Lung (tissue), 12 donors: Measurements from ENCODE around the gene GSTT2B. TPM values are rescaled to one million over a fixed set of nuclear protein-coding genes. Genes with fewer than 3 reads are reported as not detected.
"Not testable (repeated sequence)": the region's sequence is repeated elsewhere in the genome, so short reads cannot be mapped to it uniquely, and the experiment has no call there.

Source experiments
- ATAC-seq: fragments of 200-7000 bp; cut with Tn5 transposase; one replicate; pipeline ENCODE4 v1.9.1; 2020; ENCODE audit warnings: moderate number of reproducible peaks; ENCODE audit not compliant: insufficient read depth, low FRiP score
- DNase-seq, 3 donors: peaks; one replicate each; pipeline ENCODE4 v3.0.0-alpha.2; 2013 to 2017
- H3K27ac ChIP-seq, 2 donors: one replicate each; pipeline ENCODE4 v1.5.1; 2013; ENCODE audit warnings: mild to moderate bottlenecking in 2 of 2, moderate library complexity in 2 of 2, control low read depth in 1 of 2, inconsistent platforms in 1 of 2, low read depth in 1 of 2, low read length in 1 of 2
- H3K27me3 ChIP-seq, 3 donors: one replicate each; pipeline ENCODE4 v1.5.1; 2013; ENCODE audit warnings: low read length in 2 of 3; ENCODE audit not compliant: control insufficient read depth in 3 of 3, insufficient read depth in 3 of 3
- H3K36me3 ChIP-seq, 4 donors: one replicate each; pipeline ENCODE4 v1.5.1; 2013; ENCODE audit warnings: low read length in 4 of 4, mild to moderate bottlenecking in 1 of 4, moderate library complexity in 1 of 4; ENCODE audit not compliant: control insufficient read depth in 4 of 4, insufficient read depth in 4 of 4
- H3K4me1 ChIP-seq, 5 donors: one replicate each; pipeline ENCODE4 v1.5.1; 2013; ENCODE audit warnings: low read length in 5 of 5, mild to moderate bottlenecking in 2 of 5, moderate library complexity in 1 of 5; ENCODE audit not compliant: control insufficient read depth in 5 of 5, insufficient read depth in 5 of 5
- H3K4me3 ChIP-seq: one replicate; pipeline ENCODE4 v1.5.1; 2013; ENCODE audit warnings: mild to moderate bottlenecking, control low read depth, moderate library complexity
- H3K9ac ChIP-seq, 2 donors: one replicate each; pipeline ENCODE4 v1.5.1; 2013; ENCODE audit warnings: low read length in 2 of 2, control low read depth in 1 of 2; ENCODE audit not compliant: insufficient read depth in 1 of 2
- H3K9me3 ChIP-seq, 4 donors: one replicate each; pipeline ENCODE4 v1.5.1; 2013; ENCODE audit warnings: low read length in 3 of 4, mild to moderate bottlenecking in 1 of 4, moderate library complexity in 1 of 4; ENCODE audit not compliant: control insufficient read depth in 4 of 4, insufficient read depth in 3 of 4
- WGBS, 2 donors: extraction: QIAGEN DNeasy Blood & Tissue Kit; methylation state at CpG; one replicate each; pipeline ENCODE4 v1.1.7; 2013; 5-methylcytosine and 5-hydroxymethylcytosine counted together
- polyA plus RNA-seq, 2 donors: library from polyadenylated mRNA; stranded (reverse); fragments of 200-250 nt; gene quantifications; one replicate each; pipeline ENCODE4 v1.2.1, GENCODE V29; 2013
- total RNA-seq, 2 donors: library from RNA; depleted of rRNA in 1 of 2; stranded (reverse); fragments of >200 nt in 1 of 2; gene quantifications; one replicate each; pipeline ENCODE4 v1.2.1, GENCODE V29; 2014 to 2021
- TF ChIP-seq, protein P1 (sequence below): IDR thresholded peaks from 2 replicates; pipeline ENCODE4 v1.5.1; 2012; ENCODE audit warnings: mild to moderate bottlenecking; ENCODE audit errors: control extremely low read depth, extremely low read depth
- donor health status: control.
- donor health status: control.
- donor health status: Bipolar disorder and iron deficiency.
- donor health status: healthy.
- donor health status: DM: yes; HTN: yes; CAD: no.

GSTT2B gene
- total and polyA plus RNA-seq, 4 donors, result 2.0 to 22.9 (median 15.6) TPM

DNA sequence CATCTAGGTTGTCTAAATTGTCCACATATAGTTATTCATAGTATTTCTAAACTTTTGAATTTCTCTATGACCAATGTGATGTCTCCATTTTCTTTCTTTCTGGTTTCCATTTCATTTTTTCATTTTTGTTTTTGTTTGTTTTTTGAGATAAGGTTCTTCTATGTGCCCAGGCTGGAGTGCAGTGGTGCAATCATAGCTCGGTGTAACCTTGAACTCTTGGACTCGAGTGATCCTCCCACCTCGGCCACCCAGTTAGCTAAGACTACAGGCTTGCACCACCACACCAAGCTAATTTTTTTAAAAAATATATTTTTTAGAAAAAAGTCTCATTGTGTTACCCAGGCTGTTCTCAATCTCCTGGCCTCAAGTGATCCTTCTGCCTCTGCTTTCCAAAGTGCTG, 36.1 kb upstream of the GSTT2B start:
- no peak for ATAC-seq

DNA sequence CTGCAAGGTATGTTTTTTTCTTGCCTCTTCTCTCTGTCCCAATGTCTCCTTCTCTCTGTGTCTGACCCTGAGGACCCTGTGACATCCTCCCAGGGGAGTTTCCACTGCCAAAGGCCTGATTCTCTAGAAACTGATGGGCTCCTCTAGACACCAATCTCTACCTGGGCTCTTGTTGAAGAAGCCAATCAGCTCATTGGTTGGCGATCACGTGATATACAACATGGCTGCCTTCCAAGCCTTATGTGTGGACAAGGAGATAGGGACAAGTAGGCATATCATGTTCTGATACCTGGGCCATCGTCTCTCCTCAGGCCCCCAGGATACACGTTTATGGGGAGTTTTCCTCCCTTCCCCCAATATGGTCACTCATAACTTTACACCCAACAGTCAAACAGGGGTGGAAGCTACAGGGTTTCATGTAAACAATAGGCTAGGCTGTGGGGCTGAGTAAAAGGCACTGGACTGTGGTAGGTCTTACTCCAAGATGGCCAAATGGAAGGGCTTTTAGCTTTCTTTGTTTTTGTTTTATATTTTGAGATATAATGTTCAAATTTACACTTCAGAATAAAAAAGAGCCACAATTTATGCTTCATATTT, 32.7 kb upstream of the GSTT2B start:
- not testable (repeated sequence) for H3K9ac ChIP-seq, ATAC-seq, H3K4me3 ChIP-seq, H3K27ac ChIP-seq, DNase-seq, H3K9me3 ChIP-seq, H3K27me3 ChIP-seq, H3K4me1 ChIP-seq, H3K36me3 ChIP-seq
- 49 to 90% methylated on average over 4 of the region's 4 CpGs for whole genome bisulfite sequencing, 2 donors

More for the DNA sequence above, 36.1 kb upstream of the GSTT2B start:
- 88 to 95% methylated on average over 3 of the region's 3 CpGs for WGBS, 2 donors
- Histone ChIP-seq H3K36me3 (no peaks in the 10 kb centered on the region), H3K27ac (no peak overlapping the region), H3K4me1 (no peaks in the 10 kb centered on the region), H3K9me3 (no peaks in the 10 kb centered on the region), H3K9ac (no peak overlapping the region), H3K27me3 (no peaks in the 10 kb centered on the region), H3K4me3 (no peak overlapping the region)
- TF ChIP-seq, protein P1, sequence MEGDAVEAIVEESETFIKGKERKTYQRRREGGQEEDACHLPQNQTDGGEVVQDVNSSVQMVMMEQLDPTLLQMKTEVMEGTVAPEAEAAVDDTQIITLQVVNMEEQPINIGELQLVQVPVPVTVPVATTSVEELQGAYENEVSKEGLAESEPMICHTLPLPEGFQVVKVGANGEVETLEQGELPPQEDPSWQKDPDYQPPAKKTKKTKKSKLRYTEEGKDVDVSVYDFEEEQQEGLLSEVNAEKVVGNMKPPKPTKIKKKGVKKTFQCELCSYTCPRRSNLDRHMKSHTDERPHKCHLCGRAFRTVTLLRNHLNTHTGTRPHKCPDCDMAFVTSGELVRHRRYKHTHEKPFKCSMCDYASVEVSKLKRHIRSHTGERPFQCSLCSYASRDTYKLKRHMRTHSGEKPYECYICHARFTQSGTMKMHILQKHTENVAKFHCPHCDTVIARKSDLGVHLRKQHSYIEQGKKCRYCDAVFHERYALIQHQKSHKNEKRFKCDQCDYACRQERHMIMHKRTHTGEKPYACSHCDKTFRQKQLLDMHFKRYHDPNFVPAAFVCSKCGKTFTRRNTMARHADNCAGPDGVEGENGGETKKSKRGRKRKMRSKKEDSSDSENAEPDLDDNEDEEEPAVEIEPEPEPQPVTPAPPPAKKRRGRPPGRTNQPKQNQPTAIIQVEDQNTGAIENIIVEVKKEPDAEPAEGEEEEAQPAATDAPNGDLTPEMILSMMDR, result no peak
- no peak for DNase-seq

DNA sequence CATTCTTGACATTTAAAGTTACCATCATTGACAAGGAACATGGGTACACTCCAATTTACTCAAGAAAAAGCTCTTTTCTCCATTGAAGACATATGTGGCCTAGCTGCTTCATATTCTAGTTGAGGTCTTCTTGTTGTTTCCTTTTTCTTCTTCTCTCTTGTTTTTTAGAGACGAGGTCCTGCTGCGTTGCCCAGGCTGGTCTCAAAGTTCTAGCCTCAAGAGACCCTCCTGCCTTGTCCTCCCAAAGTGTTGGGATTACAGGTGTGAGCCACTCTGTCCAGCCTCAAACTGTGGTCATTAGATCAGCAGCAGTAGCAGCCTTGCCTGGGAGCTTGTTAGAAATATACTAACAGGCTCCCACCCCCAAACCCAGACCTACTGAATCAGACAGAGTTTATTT, 32.1 kb upstream of the GSTT2B start:
- H3K9ac ChIP-seq, DNase-seq, H3K4me1 ChIP-seq, H3K4me3 ChIP-seq, H3K27ac ChIP-seq, H3K9me3 ChIP-seq, H3K27me3 ChIP-seq, H3K36me3 ChIP-seq, ATAC-seq: not testable (repeated sequence)
- 74 to 82% methylated on average over 2 of the region's 2 CpGs for WGBS, 2 donors

DNA sequence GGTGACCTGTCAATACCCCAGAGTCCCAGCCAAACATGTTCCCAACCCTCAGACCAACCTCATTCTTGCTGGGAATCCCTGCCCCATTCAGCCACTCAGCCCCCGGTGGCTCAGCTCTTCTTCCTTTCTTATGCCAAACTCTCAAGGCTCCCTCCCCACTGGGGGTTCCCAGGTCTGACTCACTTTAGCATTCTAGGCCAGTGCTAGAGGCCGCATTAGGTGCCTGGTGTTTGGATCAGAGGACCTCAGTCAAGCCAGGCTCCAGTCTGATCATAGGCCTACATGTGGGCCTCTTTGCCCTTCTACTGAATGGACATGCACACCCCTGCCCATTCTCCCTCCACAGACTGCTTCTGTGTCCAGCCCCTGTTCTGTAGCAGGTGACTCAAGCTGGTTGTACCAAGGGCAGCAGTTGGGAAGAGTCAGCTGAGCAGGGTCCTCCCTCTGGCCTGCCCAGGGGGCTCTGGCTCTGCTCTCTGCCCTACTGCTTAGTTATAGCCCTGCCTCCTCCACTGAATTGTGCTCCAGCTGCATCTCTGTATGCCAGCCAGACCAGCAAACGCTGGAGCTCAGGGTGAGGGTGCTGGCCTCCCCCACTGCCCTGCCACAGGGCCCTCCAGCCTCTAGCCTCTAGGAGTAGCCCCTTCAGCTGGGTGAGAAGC, 28.7 kb upstream of the GSTT2B start:
- not testable (repeated sequence) for ATAC-seq, H3K9me3 ChIP-seq, H3K9ac ChIP-seq, H3K4me1 ChIP-seq, H3K27me3 ChIP-seq, DNase-seq, H3K36me3 ChIP-seq, H3K27ac ChIP-seq, H3K4me3 ChIP-seq
- 75 to 94% methylated on average over 2 of the region's 3 CpGs for WGBS, 2 donors

DNA sequence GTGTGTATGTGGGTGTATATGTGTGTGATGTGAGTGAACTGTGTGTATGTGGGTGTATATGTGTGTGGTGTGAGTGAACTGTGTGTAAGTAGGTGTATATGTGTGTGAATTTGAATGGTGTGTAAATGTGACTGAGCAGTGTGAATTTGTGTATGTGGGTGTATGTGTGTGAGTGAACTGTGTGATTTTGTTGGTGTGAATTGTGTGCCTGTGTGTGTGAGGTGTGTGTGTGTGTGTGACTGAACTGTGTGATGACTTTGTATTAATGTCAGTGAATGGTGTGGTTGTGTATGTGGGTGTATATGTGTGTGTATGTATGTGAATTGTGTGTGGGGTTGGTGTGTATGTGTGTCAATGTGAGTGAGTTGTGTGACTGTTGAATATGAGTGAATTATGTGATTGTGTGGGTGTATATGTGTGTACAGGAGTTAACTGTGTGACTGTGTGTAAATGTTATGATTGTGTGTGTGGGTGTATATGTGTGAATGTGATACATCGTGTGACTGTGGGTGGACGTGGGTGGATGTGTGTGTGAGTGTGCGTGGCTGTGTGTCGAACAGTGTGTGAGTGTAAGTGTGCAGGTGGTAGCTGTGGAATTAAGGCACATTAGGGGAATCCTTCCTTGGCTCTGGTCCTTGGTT, 25.7 kb upstream of the GSTT2B start:
- not testable (repeated sequence) for H3K4me3 ChIP-seq, H3K27me3 ChIP-seq, H3K9ac ChIP-seq, ATAC-seq, DNase-seq, H3K9me3 ChIP-seq, H3K27ac ChIP-seq, H3K36me3 ChIP-seq, H3K4me1 ChIP-seq
- 82% methylated on average over 4 of the region's 4 CpGs; no CpG with 5 or more reads in 1 of the 2 donors for WGBS, 2 donors

DNA sequence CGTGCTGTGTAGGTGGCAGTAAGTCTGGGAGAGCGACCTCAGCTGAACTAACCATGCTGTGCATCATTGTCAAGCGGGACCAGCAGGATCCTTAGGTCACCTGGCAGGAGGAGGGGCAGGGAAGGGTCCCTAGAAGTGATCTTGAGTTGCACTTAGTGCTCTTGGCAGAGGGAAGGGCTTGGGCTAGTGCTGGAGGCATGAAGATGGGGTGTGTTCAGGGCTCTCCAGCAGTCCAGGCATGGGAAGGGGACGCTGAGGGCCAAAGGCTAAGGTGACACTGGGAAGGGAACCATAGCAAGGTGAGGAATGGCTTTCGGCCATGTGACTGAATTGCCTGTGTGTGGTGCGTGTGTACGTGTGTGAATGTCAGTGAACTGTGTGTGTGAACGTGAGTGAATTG, 25.1 kb upstream of the GSTT2B start:
- DNase-seq, H3K27ac ChIP-seq, H3K4me1 ChIP-seq, H3K36me3 ChIP-seq, H3K4me3 ChIP-seq, H3K9me3 ChIP-seq, H3K27me3 ChIP-seq, ATAC-seq, H3K9ac ChIP-seq: not testable (repeated sequence)
- WGBS, 2 donors, result 85% methylated on average over 8 of the region's 8 CpGs; no CpG with 5 or more reads in 1 of the 2 donors
